Body of pancreas (tissue), 4 donors: Measurements from ENCODE around the gene HPDL. TPM values are rescaled to one million over a fixed set of nuclear protein-coding genes. Genes with fewer than 3 reads are reported as not detected.

ENCODE experiments used
- ATAC-seq: fragments of 150-250 bp; one replicate; pipeline ENCODE4 v1.9.1; 2016
- DNase-seq, 4 donors: peaks; one replicate each; pipeline ENCODE4 v3.0.0-alpha.2; 2019
- H3K27ac ChIP-seq, 4 donors: fragments of 200-600 bp; sonication (generic); 1 replicate in 3 of 4; 2 replicates in 1 of 4; pipeline versions ENCODE4 v1.5.1 to v1.6.1; 2016 to 2019; ENCODE audit warnings: mild to moderate bottlenecking in 1 of 4, mixed read lengths in 1 of 4, moderate library complexity in 1 of 4
- H3K27me3 ChIP-seq, 2 donors: fragments of 200-600 bp; sonication (generic); one replicate each; pipeline ENCODE4 v1.6.0; 2016; ENCODE audit warnings: mild to moderate bottlenecking in 1 of 2
- H3K36me3 ChIP-seq, 2 donors: fragments of 200-600 bp; sonication (generic); replicated peaks in 1 of 2; 2 replicates each; pipeline ENCODE4 v1.5.1; 2016; ENCODE audit warnings: low read depth in 2 of 2; ENCODE audit not compliant: insufficient read depth in 1 of 2
- H3K4me1 ChIP-seq: fragments of 200-600 bp; sonication (generic); one replicate; pipeline ENCODE4 v1.6.0; 2016
- H3K4me3 ChIP-seq, 2 donors: fragments of 200-600 bp; sonication (generic); 1 replicate in 1 of 2; 2 replicates in 1 of 2; pipeline ENCODE4 v1.5.1; 2016 to 2019
- H3K9me3 ChIP-seq, 3 donors: fragments of 200-600 bp; sonication (generic); 1 replicate in 2 of 3; 2 replicates in 1 of 3; pipeline ENCODE4 v1.5.1; 2016
- CTCF ChIP-seq, 7 experiments: fragments of 450-650 bp in 4 of 7; fragments of 200-600 bp in 3 of 7; sonication (generic) in 3 of 7; IDR thresholded peaks; one replicate each; pipeline ENCODE4 v1.5.1; 2016 to 2019; ENCODE audit warnings: antibody characterized with exemption in 7 of 7
- POLR2A ChIP-seq, 3 donors: fragments of 450-650 bp; IDR thresholded peaks; one replicate each; pipeline ENCODE4 v1.6.1; 2016; ENCODE audit warnings: antibody characterized with exemption in 3 of 3, mild to moderate bottlenecking in 2 of 3
- WGBS, 2 donors: methylation state at CpG; one replicate each; pipeline ENCODE4 v1.1.5; 2017; 5-methylcytosine and 5-hydroxymethylcytosine counted together
- intact Hi-C: fragments of 100-400 bp; cut with DNase I; formaldehyde crosslinking; loops from one replicate; pipeline ENCODE4 v1.15.1; 2023
- total RNA-seq, 2 donors: library from RNA; depleted of rRNA; stranded (reverse); fragments of >200 nt; gene quantifications; one replicate each; pipeline ENCODE4 v1.1.0, GENCODE V29; 2016

Gene HPDL
- total RNA-seq, 2 donors from 2014 or later = 0.26 TPM; not detected in 1

DNA sequence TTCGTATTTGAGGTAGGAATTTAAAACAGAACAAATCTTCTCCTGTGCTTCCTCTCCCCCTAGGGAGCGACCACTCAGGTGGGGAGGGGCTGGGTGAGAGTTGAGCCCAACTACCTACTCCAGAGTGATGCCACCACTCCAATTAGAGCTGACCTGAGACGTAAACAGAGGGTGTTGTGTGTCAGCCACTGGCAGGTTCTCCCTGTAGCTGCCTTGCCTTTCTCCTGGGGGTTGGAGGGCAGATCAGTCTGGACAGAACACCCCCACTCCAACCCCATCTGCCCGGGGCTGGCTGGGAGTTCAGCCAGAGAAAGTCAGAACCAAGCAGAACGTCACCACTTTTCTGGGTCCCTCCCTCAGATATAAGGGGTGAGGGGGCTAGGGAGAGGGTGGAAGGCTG lies 2.0 kb downstream of the HPDL start:
- DNase-seq (no peak), ATAC-seq (no peak)
- intact Hi-C loops = no loop called here
- WGBS, 2 donors = 70 to 87% methylated on average over 5 of the region's 5 CpGs
- Histone ChIP-seq H3K4me3 (no peak overlapping the region), H3K36me3 (no peaks in the 10 kb centered on the region), H3K27me3 (no peaks in the 10 kb centered on the region), H3K9me3 (no peaks in the 10 kb centered on the region), H3K4me1 (peaks cover 16% of the 10 kb centered on the region), H3K27ac (no peak overlapping the region)
- TF ChIP-seq CTCF (IDR thresholded peaks at IDR 0.05) = no peak
- TF ChIP-seq POLR2A (IDR thresholded peaks at IDR 0.05) = no peak

GRCh38 chr1:45329445-45329844 lies 2.8 kb downstream of the HPDL start:
- Histone ChIP-seq H3K27me3 (no peaks in the 10 kb centered on the region), H3K27ac (no peak overlapping the region), H3K36me3 (no peaks in the 10 kb centered on the region), H3K4me3 (no peak overlapping the region), H3K4me1 (peaks cover 16% of the 10 kb centered on the region), H3K9me3 (no peaks in the 10 kb centered on the region)
- 72 to 80% methylated on average over 4 of the region's 4 CpGs for WGBS, 2 donors
- no peak for DNase-seq
- intact Hi-C loops = no loop called here
- TF ChIP-seq POLR2A (IDR thresholded peaks at IDR 0.05) (no peak), CTCF (IDR thresholded peaks at IDR 0.05) (no peak)
- no peak for ATAC-seq

DNA sequence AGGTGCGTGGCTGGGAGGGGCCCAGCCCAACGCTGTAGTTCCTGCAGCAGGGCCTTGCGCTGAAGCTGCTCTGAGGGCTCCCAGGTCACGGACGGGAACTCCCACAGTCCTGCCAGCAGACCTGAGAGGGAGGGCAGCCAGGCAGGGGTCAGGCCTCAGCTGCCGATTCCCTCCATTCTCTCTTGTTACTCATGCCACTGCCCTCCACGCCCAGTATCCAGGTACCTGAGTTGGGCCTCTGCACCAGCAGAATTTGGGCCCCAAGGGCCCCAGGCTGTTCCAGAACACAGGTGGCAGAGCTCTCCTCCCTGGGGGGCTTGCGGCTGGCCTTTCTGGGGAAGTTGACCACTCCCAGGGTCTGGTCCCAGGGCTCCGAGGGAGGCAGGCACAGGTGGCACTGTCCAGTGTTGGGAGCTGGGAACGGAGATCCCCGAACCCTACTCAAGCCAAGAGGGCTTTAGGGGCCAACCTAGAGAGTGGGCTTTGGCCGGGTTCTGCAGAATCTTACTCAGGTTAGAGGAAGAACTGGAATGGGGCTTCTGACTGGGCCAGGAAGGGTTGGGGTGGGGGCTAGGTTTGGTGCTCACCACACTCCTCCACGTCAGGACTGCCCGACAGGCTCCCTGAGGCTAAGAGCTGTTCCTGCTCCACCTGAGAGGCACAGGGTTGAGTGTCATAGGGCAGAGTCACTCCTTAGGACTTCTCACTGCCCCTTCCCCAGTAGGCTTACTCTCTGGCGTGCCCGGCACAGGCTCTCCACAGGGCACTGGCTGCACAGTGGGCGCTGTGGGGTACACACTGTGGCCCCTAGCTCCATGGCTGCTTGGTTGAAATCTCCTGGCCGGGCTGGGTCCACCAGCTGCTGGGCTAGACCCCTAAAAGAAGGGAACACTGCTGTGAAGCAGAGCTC lies 5.0 kb downstream of the HPDL start:
- H3K4me3 ChIP-seq = no peak overlapping the region
- intact Hi-C loops = no loop called here
- DNase-seq (no peak), ATAC-seq (no peak)
- WGBS, 2 donors = 91 to 97% methylated on average over 6 to 18 of the region's 18 CpGs
- no peak overlapping the region for H3K27ac ChIP-seq
- TF ChIP-seq CTCF (IDR thresholded peaks at IDR 0.05) (no peak), POLR2A (IDR thresholded peaks at IDR 0.05) (no peak)
- H3K27me3 ChIP-seq = no peaks in the 10 kb centered on the region
- H3K9me3 ChIP-seq = no peaks in the 10 kb centered on the region
- no peaks in the 10 kb centered on the region for H3K36me3 ChIP-seq
- H3K4me1 ChIP-seq = peaks cover 15% of the 10 kb centered on the region

GRCh38 chr1:45332346-45332720 lies 5.6 kb downstream of the HPDL start:
- 94 to 100% methylated on average over 5 to 10 of the region's 10 CpGs for WGBS, 2 donors
- no peak for ATAC-seq
- Histone ChIP-seq H3K4me3 (no peak overlapping the region), H3K27me3 (no peaks in the 10 kb centered on the region), H3K9me3 (no peaks in the 10 kb centered on the region), H3K27ac (no peak overlapping the region), H3K4me1 (peaks cover 8% of the 10 kb centered on the region), H3K36me3 (no peaks in the 10 kb centered on the region)
- intact Hi-C loops = no loop called here
- TF ChIP-seq POLR2A (IDR thresholded peaks at IDR 0.05) = no peak
- TF ChIP-seq CTCF (IDR thresholded peaks at IDR 0.05) = no peak
- no peak for DNase-seq
